Measurements from ENCODE around the gene TMEM168.
"Not testable (repeated sequence)": the region's sequence is repeated elsewhere in the genome, so short reads cannot be mapped to it uniquely, and the experiment has no call there.

The TMEM168 gene

GRCh38 chr7:112789817-112790585, at the start of gene TMEM168:
Gene TMEM168 (minus strand): TSS chr7:112790393. CDS start chr7:112784825, 5,568 bp downstream.
- DNase-seq = peak; percentile 38 to 54

DNA sequence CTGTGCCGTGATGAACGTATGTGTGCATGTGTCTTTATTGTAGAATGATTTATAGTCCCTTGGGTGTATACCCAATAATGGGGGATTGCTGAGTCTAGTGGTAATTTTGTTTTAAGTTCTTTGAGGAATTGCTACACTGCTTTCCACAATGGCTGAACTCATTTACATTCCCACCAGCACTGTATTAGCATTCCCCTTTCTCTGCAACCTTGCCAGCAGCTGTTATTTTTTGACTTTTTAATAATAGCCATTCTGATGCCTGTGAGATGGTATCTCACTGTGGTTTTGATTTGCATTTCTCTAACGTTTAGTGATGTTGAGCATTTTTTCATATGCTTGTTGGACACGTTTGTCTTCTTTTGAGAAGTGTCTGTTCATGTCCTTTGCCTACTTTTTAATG, 45.7 kb upstream of the TMEM168 start:
- not testable (repeated sequence) for DNase-seq

GRCh38 chr7:112833082-112833481, 42.9 kb upstream of the TMEM168 start:
- DNase-seq = no peak

- DNase-seq = no peak
Measured at GRCh38 chr7:112830769-112831168, 40.6 kb upstream of the TMEM168 start.

DNA sequence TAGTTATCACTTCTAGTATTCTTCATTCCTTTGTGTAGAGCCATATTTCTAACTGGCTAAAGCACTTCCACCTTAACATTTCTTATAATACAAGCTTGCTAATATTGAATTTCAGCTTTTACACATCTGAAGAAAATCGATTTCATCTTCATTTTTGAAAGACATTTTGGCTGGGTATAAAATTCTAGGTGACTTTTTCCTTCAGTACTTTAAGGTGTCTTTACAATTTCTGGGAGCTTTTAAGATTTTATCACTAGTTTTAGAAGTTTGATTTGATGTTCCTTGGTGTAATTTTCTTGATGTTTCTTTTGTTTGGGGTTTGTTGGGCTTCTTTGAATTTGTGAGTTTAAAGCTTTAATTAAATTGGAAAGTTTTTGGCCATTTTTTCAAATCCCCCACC, 38.5 kb upstream of the TMEM168 start:
- DNase-seq = no peak

DNA sequence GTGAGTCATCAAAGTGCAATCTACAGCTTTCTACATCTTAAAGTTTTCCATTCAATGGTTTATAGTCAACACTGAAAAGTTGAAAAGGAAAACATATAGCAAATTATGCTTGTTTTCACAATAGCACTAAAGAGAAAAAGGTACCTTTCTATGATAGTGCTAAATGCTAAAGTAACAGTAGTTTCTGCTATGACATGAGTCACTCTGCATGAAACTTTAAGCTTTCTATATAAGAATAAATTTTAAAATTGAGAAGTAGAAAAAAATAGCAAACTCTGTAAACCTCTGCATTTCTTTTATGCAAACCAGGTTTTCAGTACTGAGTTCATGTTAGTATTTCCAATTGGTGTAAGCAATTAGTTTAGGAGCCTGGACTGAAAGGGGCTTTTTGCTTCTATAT, 31.2 kb upstream of the TMEM168 start:
- DNase-seq = no peak

GRCh38 chr7:112819536-112819935, 29.3 kb upstream of the TMEM168 start:
- DNase-seq = no peak

GRCh38 chr7:112806156-112806555, 16.0 kb upstream of the TMEM168 start:
- peak in 1 of 2 experiments; percentile 9 for DNase-seq

DNA sequence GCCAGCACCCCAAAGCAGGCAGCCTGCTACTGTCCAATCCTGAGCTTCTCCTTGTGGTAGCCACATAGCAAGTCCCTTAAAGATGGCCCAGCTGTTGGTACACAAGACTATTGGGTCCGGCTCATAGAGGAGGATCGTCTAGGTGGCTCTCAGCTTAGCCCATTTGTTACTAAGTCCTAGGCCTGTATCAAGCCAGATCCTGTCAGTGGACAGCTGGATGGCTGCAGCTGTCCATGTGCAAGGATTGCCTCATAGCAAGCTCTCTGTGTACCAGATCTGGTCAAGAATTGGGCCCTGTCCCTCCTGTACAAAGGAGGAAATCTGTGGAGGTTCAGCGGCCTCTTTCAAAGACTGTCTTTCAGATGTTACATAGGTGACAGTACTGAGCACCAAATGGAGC, 12.2 kb upstream of the TMEM168 start:
- no peak for DNase-seq

- no peak for DNase-seq
Measured at GRCh38 chr7:112800486-112800885, 10.3 kb upstream of the TMEM168 start.

GRCh38 chr7:112799448-112800120, 9.4 kb upstream of the TMEM168 start:
- DNase-seq = no peak

GRCh38 chr7:112798274-112799159, 8.3 kb upstream of the TMEM168 start:
- DNase-seq = no peak

- not testable (repeated sequence) for DNase-seq
Measured at GRCh38 chr7:112796552-112796951, 6.4 kb upstream of the TMEM168 start.

GRCh38 chr7:112792441-112792840, 2.2 kb upstream of the TMEM168 start:
- DNase-seq = no peak

DNA sequence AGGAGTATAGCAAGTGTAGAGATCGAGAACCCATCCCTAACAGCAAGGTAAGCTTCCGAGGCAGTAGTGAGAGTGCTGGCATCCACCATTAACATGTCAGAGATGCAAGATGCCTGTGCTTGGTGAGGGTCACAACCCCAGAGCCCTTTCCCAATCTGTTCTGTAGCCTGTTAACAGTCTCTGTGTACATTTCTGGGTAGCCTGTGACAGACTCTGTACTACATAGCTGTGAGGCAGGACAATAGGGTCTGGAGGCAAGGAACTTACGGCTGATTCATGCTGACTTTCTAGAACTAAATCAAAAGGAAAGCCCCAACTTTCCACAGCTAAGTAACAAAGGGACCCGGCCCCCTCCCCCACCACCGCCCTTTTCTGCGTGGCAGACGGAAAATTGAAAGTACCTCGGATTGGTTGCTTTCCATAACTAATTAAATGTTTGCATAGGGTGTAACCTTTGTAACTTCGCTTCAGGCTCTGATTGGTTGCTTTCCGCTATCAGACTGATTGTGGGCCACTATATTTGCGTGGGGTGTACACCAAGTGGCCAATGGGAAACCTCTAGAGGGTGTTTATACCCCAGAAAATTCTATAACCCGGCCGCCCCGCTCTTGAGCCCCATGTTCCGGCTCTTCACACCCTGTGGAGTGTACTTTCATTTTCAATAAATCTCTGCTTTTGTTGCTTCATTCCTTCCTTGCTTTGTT, 1.4 kb upstream of the TMEM168 start:
- DNase-seq = no peak

DNA sequence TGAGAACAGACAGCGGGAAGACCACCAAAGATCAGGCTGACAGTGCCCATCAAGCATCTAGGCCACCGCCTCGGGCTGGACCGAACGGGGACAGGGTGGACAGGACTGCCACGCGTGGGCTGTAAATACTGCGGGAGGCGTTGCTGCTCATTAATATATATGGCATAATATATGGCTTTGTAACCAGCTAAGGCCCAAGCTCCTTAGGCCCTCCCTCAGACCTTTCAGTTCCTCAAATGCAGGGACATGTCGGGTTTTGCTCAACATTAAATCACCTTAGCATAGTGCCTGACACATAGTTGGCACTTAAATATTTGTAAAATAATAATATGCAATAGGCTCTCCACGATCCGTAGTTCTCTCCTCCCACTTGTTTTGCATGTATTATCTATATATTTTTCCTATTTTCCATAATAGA, 402 bp upstream of the TMEM168 start:
- DNase-seq = no peak

GRCh38 chr7:112789453-112789816, 758 bp downstream of the TMEM168 start:
- DNase-seq = no peak

DNA sequence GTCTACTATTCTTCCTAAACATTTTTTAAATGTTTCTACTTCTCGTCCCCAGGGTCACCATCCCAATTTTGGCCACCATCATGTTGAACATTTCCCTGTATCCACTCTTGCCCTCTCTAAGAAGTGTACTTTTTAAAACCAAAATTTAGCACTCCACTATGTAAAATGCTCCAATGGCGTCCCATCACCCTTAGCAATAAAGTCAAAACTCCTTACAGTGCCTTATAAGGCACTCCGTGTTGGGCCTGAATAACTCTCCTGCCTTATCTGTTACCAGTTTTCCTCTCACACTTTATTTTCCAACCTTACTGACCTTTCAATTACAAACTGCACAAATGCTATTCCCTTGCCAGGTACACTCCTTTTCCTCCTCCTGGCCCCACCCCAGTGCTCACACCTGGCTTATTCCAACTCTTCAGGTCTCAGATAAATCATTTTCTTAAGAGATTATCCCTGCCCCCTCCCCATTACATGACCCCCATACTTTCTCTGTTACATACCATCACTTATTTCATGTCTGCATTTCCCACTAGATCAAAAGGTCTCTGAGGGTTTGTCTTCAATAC, 1.3 kb downstream of the TMEM168 start:
- DNase-seq = no peak

- DNase-seq = no peak
Measured at GRCh38 chr7:112784603-112785002, 5.6 kb downstream of the TMEM168 start.

DNA sequence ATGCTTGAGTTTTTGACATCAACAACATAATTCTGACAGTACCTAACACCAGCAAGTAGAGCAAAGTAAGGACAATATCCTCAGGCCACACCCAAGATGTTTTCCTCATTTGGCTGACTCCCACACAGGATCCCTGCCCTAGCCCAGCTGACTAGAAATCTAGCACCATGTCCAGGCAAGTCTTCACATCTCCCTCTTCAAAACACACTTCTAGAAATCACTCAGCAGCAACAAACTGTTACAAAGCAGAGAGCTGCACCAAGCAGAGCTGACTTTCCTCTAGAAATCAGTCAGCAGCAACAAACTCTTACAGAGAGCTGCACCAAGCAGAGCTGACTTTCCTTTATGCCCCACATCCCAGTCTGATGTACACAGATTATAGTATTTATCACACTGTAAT, 7.7 kb downstream of the TMEM168 start:
- DNase-seq = no peak

- DNase-seq = no peak
Measured at GRCh38 chr7:112781558-112781957, 8.6 kb downstream of the TMEM168 start.

DNA sequence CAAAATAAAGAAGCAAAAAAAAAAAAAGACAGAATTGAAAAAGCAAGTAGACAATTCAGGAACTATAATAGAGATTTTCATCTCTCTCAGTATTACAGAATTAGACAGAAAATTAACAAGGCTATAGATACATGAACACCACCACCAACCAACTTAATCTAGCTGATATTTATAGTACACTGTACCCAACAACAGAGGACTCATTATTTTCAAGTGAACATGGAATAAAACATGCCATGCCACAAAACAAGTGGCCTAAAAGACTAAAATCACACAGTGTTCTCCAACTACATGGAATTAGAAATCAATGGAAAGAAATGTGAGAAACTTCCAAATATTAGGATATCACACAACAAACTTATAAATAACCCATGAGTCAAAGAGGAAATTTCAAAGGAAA, 9.1 kb downstream of the TMEM168 start:
- DNase-seq = no peak

DNA sequence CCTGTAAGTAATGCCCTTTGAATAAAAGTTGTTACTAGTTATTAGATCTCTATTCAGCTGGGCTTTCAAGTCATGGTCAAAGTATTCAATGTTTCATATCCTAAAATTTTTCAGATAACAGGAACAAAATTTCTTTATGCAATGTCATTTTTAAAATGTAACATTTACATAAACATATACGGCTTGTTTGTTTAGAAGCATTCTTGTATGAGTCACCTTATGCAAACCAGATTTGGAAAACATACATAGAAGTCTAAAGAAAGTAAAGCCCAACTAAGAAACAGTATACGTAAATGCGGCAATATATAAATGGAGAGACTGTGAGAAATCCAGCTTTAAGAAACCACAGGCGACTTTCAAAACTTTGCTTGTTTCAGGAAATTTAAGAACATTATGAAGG, 10.5 kb downstream of the TMEM168 start:
- DNase-seq = no peak
